ENCODE measurements around the gene ERCC6L2.

DNA sequence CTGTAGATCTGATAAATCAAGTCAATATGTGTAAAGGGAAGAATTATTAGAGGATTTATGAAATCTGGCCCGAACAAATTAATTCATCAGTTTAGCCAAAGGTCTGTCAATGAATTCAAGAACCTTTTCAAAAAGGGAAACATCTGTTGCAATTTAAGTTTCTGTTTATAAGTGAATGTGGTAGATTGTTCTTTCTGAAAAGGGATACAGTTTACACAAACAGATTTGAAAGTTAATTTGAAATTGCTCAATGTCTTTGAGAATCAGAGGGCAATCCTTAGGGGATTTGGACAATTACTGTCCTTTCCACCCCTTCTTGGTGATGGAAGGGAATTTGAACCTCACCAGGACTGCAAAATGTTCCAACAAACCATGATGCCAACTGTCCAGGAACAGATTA, 29.7 kb upstream of the ERCC6L2 start:
- TF ChIP-seq GATA2 (IDR thresholded peaks at IDR 0.05; ENCODE audit: low read depth, low read length) (no peak), GATA3 (IDR thresholded peaks at IDR 0.05; ENCODE audit: low read depth, low read length) (no peak)

Data from SH-SY5Y (cell line).